Measurements from ENCODE around the gene GTSE1. TPM values are rescaled to one million over a fixed set of nuclear protein-coding genes. Genes with fewer than 3 reads are reported as not detected.

GTSE1 gene
- total and polyA plus RNA-seq, 2 of the 13 experiments (the other 11 are each of a cell fraction or from before 2014, with no cell fraction given): 10.7 to 13.5 TPM

GRCh38 chr22:46250035-46250782 is 46.5 kb upstream of the GTSE1 start, which contains the start of gene CDPF1 (continued):
- TF ChIP-seq FOXA3 (CRISPR knock-in tag; IDR thresholded peaks at IDR 0.05) (peak; percentile 59), POLR2AphosphoS2 (IDR thresholded peaks at IDR 0.05; ENCODE audit: low read depth, low read length) (no peak), TCF7 (IDR thresholded peaks at IDR 0.05; ENCODE audit: low read depth) (no peak), SMARCE1 (IDR thresholded peaks at IDR 0.05; ENCODE audit: borderline replicate concordance) (no peak), ZNF484 (CRISPR knock-in tag; IDR thresholded peaks at IDR 0.05; ENCODE audit: borderline replicate concordance, low read depth) (peak; percentile 83; the same call in 1 of the 2 replicates), ZNF282 (IDR thresholded peaks at IDR 0.05; ENCODE audit: partially characterized antibody) (no peak), MTA1 (CRISPR knock-in tag; IDR thresholded peaks at IDR 0.05; ENCODE audit: borderline replicate concordance) (no peak), SNAI1 (CRISPR knock-in tag; IDR thresholded peaks at IDR 0.05; ENCODE audit: borderline replicate concordance) (peak; percentile 96; the same call in 1 of the 2 replicates), FOXO1 (CRISPR knock-in tag; IDR thresholded peaks at IDR 0.05) (no peak), ZNF337 (CRISPR knock-in tag; IDR thresholded peaks at IDR 0.05; ENCODE audit: borderline replicate concordance, low read depth) (no peak), RFX5 (IDR thresholded peaks at IDR 0.05; ENCODE audit: low read depth, low read length) (no peak; the same call in 1 of the 2 replicates), NFAT5 (CRISPR knock-in tag; IDR thresholded peaks at IDR 0.05) (peak; percentile 84), ZNF775 (CRISPR knock-in tag; IDR thresholded peaks at IDR 0.05; ENCODE audit: borderline replicate concordance) (no peak), LCORL (IDR thresholded peaks at IDR 0.05) (no peak), LCORL (CRISPR knock-in tag; IDR thresholded peaks at IDR 0.05) (peak; percentile 75), GLMP (CRISPR knock-in tag; IDR thresholded peaks at IDR 0.05; ENCODE audit: borderline replicate concordance) (no peak), MAZ (IDR thresholded peaks at IDR 0.05; ENCODE audit: borderline replicate concordance, low read depth, low read length) (0 out of 2 replicates have a peak, but pooled peaks have one; percentile 12), MAZ (CRISPR knock-in tag; IDR thresholded peaks at IDR 0.05; ENCODE audit: low read depth) (peak; percentile 92), KMT2A (CRISPR knock-in tag; IDR thresholded peaks at IDR 0.05) (peak; percentile 74; the same call in 1 of the 2 replicates), SMAD9 (CRISPR knock-in tag; IDR thresholded peaks at IDR 0.05) (no peak), ZBTB10 (CRISPR knock-in tag; IDR thresholded peaks at IDR 0.05; ENCODE audit: borderline replicate concordance) (no peak; the same call in 1 of the 2 replicates), SPEN (CRISPR knock-in tag; IDR thresholded peaks at IDR 0.05; ENCODE audit: low read depth) (peak; percentile 88)

Measured in HepG2 (cell line).